ENCODE measurements around the gene ISM2.

DNA sequence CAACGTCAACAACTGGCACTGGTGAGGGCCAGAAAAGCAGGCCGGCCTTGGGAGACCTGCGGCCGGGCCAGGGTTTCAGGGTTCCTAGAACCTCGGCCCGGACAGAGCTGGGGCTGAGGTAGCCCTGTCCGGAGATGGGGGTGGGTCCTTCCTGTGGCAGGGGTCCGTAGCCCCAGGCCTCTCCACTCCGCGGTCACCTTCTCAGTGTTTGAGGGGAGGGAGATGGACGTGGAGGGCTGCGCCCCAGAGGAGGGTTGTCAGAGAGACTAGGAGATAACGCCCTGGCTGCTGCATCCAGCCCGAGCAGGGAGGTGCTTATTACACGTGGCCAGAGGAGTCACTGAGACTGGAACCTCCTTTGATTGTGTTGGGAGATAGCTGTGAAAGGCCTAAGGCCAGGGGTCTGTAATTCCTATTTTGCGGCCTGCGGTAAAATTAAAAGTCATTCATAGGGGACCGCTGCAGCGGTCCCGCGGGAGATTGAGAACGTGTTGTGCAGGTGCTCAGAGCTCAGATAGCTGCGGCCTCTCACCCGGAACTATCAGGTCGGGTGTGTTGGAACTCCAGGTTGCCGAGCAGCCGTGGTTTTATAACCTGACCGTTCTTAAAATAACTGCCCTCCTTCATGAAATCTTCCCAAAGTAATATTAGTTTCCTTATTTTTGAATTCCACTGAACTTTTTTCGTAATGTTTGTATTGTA lies 40.2 kb downstream of the ISM2 start:
- no peak for TF ChIP-seq EZH2 (optimal IDR thresholded peaks at IDR 0.05; ENCODE audit: low read depth, low read length)
- no peak for TF ChIP-seq CTCF (IDR thresholded peaks at IDR 0.05; ENCODE audit: low read length)

Measured in MM.1S (cell line).